Activated T-helper 1 cell treated with anti-CD3 and anti-CD28 coated beads, Interleukin-12 subunit alpha, Interleukin-12 subunit beta, Interleukin-2, Interleukin-4 antibody, amounts not matched to agents 30 ng/mL and 10 ng/mL and 1 ng/mL, durations not matched to agents 14 hours and 24 hours and 36 hours (primary cell): ENCODE results near the gene CCL14. TPM values are rescaled to one million over a fixed set of nuclear protein-coding genes. Genes with fewer than 3 reads are reported as not detected.
"Not testable (repeated sequence)": the region's sequence is repeated elsewhere in the genome, so short reads cannot be mapped to it uniquely, and the experiment has no call there.

Experiments
- DNase-seq: peaks from one replicate; pipeline ENCODE4 v3.0.0; 2021; ENCODE audit warnings: low spot score
- H3K27ac Mint-ChIP-seq: one replicate; pipeline ENCODE4 v1.8.0; 2021; ENCODE audit warnings: mild to moderate bottlenecking, mixed read lengths
- H3K27me3 Mint-ChIP-seq: one replicate; pipeline ENCODE4 v1.8.0; 2022; ENCODE audit warnings: mild to moderate bottlenecking, moderate library complexity, mixed read lengths; ENCODE audit not compliant: insufficient read depth
- H3K36me3 Mint-ChIP-seq: one replicate; pipeline ENCODE4 v1.8.0; 2021; ENCODE audit warnings: low read depth, mixed read lengths
- H3K4me1 Mint-ChIP-seq: one replicate; pipeline ENCODE4 v1.8.0; 2021; ENCODE audit warnings: low read depth, mixed read lengths
- H3K4me3 Mint-ChIP-seq: one replicate; pipeline ENCODE4 v1.8.0; 2021; ENCODE audit warnings: mild to moderate bottlenecking, moderate library complexity, mixed read lengths
- H3K9me3 Mint-ChIP-seq: one replicate; pipeline ENCODE4 v1.8.0; 2021; ENCODE audit warnings: mixed read lengths
- intact Hi-C: fragments of 100-400 bp; cut with micrococcal nuclease; formaldehyde crosslinking; loops from one replicate; pipeline ENCODE4 v1.15.1; 2024
- total RNA-seq: library from RNA; stranded (reverse); gene quantifications from 2 replicates; pipeline ENCODE4 v1.2.3, GENCODE V29; 2022

CCL14 gene
- total RNA-seq, 1 donor from 2014 or later = not detected

GRCh38 chr17:35948092-35948491, 38.4 kb downstream of the CCL14 start:
- intact Hi-C loops = no loop called here
- no peak for DNase-seq
- peaks cover 11% of the 10 kb centered on the region for H3K27me3 Mint-ChIP-seq
- no peak overlapping the region for H3K27ac Mint-ChIP-seq
- H3K36me3 Mint-ChIP-seq = no peaks in the 10 kb centered on the region
- peaks cover 2% of the 10 kb centered on the region for H3K4me1 Mint-ChIP-seq
- H3K4me3 Mint-ChIP-seq = no peak overlapping the region
- no peaks in the 10 kb centered on the region for H3K9me3 Mint-ChIP-seq

- intact Hi-C loops = no loop called here
- H3K27me3 Mint-ChIP-seq = peaks cover 4% of the 10 kb centered on the region
- peaks cover 4% of the 10 kb centered on the region for H3K4me1 Mint-ChIP-seq
Measured at GRCh38 chr17:35947156-35947585, 39.4 kb downstream of the CCL14 start.

DNA sequence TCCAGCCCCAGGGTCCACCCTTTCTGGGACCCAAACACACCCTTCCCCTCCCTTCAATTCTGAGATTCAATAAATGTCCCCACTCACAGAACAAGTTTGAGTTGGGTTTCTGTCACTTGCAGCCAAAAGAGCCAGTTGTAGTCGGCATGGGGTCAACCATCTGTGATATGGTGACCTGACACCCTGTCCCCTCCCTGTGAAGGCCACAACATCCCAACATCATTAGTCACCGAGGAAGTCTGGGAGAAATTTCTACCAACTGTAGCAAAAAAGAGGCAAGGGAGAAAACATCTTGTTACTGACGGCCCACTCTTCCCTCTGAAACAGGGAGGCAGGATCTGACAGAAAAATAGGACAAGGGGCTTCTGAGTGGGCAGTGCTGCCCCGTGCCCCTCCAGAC, 42.4 kb downstream of the CCL14 start:
- no peak overlapping the region for H3K27ac Mint-ChIP-seq
- H3K4me3 Mint-ChIP-seq = no peak overlapping the region
- DNase-seq = no peak
- H3K9me3 Mint-ChIP-seq = peaks cover under 1% of the 10 kb centered on the region
- H3K27me3 Mint-ChIP-seq = peaks cover 6% of the 10 kb centered on the region
- H3K4me1 Mint-ChIP-seq = peaks cover 4% of the 10 kb centered on the region
- intact Hi-C loops = no loop called here
- H3K36me3 Mint-ChIP-seq = no peaks in the 10 kb centered on the region

More at GRCh38 chr17:35947156-35947585, 39.4 kb downstream of the CCL14 start:
- H3K27ac Mint-ChIP-seq = no peak overlapping the region
- no peak overlapping the region for H3K4me3 Mint-ChIP-seq
- peak; percentile 24 for DNase-seq
- no peaks in the 10 kb centered on the region for H3K9me3 Mint-ChIP-seq
- no peaks in the 10 kb centered on the region for H3K36me3 Mint-ChIP-seq

DNA sequence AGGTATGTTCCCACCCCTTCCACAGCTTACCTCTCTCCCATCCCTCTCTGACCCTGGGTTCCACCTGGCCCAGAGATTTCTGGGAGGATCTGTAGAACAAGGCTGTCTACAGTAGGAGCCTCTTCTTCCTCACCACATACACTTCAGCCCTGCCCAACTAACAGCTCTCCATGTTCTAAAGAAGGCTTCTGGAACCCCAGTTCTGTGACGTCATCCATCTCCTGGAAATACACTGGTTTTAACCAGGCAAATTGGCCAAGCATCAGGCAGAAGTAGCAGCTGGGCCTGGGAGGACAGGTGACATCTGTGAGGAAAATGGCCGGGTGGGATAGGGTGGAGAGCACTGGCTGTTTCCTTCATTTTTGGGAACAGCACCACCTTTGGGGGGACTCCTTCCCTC, 43.0 kb downstream of the CCL14 start, which contains the start of gene LYZL6:
Gene LYZL6, minus strand, starts transcription at position 177 of the 400 bp plus-strand sequence. CDS start 4,357 bp downstream, outside the sequence.
- Mint-ChIP-seq H3K36me3 (no peaks in the 10 kb centered on the region), H3K9me3 (peaks cover 5% of the 10 kb centered on the region), H3K27ac (no peak within 1 kb of the TSS), H3K27me3 (peaks cover 11% of the 10 kb centered on the region), H3K4me3 (no peak within 1 kb of the TSS), H3K4me1 (peaks cover 4% of the 10 kb centered on the region)
- DNase-seq = no peak
- intact Hi-C loops = no loop called here

DNA sequence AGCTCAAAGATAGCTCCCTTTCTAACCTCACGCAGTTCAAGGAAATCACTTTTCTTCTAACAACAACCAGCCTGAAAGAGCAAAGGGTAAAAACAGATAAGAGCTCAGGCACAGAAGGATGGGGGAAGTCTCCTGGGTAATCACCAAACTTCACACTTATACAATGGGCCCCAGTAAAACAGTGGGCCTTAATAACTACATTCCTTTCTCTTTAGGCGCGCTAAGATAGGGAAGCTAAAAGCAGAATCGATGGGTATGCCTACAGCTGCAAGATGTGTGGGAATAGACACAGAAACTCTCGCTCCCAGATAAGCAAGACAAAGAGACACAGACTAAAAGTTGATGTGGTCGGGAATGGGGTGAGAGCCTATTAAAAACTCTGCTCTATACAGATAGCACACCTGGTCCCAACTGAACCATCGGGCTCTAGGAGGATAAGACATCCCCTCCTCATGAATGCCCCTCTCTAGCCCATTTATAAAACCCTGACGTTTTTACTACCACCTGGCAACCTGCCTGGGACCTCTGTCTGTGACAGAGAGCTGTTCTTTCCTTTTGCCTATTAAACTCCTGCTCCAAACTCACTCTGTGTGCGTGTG, 43.8 kb downstream of the CCL14 start:
- Mint-ChIP-seq H3K4me1 (peaks cover 4% of the 10 kb centered on the region), H3K27ac (no peak overlapping the region), H3K9me3 (peaks cover 5% of the 10 kb centered on the region), H3K36me3 (no peaks in the 10 kb centered on the region), H3K4me3 (no peak overlapping the region), H3K27me3 (peaks cover 11% of the 10 kb centered on the region)
- DNase-seq = no peak
- intact Hi-C loops = no loop called here

DNA sequence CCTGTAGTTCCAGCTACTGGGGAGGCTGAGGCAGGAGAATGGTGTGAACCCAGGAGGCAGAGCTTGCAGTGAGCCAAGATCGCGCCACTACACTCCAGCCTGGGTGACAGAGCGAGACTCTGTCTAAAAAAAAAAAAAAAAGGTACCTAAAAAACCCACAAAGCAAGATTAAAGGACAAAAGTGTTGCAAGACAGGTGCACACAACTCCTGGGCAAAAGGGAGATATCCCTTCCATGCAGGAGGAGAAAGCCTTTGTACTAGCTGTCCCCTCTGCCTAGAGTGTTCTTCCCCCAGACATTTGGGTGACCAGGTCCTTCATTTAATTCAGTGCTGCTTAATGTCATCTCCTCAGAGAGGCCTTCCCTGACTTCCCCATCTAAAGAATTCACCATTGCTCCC, 48.0 kb downstream of the CCL14 start:
- H3K36me3 Mint-ChIP-seq, DNase-seq, intact Hi-C loops, H3K9me3 Mint-ChIP-seq, H3K4me1 Mint-ChIP-seq, H3K4me3 Mint-ChIP-seq, H3K27ac Mint-ChIP-seq: not testable (repeated sequence)
- peaks cover 24% of the 10 kb centered on the region for H3K27me3 Mint-ChIP-seq

DNA sequence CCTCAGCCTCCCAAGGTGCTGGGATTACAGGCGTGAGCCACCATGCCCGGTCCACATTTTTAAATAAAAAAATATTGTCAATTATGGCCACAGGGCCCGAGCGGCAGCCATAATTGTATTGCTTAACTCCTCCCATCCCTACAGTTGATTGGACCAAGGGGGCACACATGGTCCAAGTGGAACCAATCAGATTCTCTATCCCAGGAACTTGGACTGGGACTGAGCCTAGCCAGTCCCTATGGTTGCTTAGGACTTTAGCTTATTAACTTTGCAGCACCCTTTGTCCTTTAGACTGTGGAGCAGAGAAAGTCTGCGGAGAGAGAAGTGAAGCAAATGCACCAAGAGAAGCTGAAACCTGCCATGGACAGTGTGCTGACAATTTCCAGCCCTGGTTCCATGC, 50.5 kb downstream of the CCL14 start:
- peaks cover 22% of the 10 kb centered on the region for H3K27me3 Mint-ChIP-seq
- intact Hi-C loops = no loop called here
- no peak overlapping the region for H3K27ac Mint-ChIP-seq
- no peaks in the 10 kb centered on the region for H3K36me3 Mint-ChIP-seq
- H3K4me1 Mint-ChIP-seq = peaks cover 6% of the 10 kb centered on the region
- H3K4me3 Mint-ChIP-seq = no peak overlapping the region
- DNase-seq = no peak
- H3K9me3 Mint-ChIP-seq = peaks cover 5% of the 10 kb centered on the region

DNA sequence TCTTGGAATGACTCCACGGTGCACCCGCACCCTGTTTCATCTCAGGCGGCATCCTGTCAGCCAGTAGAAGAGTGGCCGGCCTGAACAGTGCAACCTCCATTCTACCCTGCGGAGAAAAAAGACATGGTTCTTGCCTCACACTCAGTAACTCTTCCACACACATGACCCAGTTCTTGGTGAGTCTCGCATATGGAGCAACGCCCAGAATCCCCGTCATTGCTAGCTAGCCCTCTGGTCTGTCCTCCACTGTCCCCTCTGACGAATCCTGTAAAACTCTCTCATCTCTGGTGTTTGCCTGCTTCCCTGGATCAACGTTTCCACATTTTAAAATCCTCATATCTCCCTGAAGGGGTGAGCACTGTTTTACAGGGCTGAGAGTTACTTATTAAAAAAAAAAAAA, 51.8 kb downstream of the CCL14 start:
- peaks cover 19% of the 10 kb centered on the region for H3K4me1 Mint-ChIP-seq
- DNase-seq = no peak
- peaks cover 5% of the 10 kb centered on the region for H3K9me3 Mint-ChIP-seq
- no peaks in the 10 kb centered on the region for H3K36me3 Mint-ChIP-seq
- H3K27me3 Mint-ChIP-seq = peaks cover 24% of the 10 kb centered on the region
- H3K27ac Mint-ChIP-seq = no peak overlapping the region
- intact Hi-C loops = no loop called here
- no peak overlapping the region for H3K4me3 Mint-ChIP-seq

Other genes with a start within 250 kb of the CCL14 start
- gene GAS2L2, start 233.5 kb downstream of the CCL14 start, total RNA-seq = 0.08 TPM in 1 of 2 replicates, not detected in the other
- gene C17orf50, start 225.8 kb downstream of the CCL14 start, total RNA-seq = not detected in 2 replicates
- not detected in 2 replicates for gene MMP28, start 191.1 kb downstream of the CCL14 start, total RNA-seq
- 311 and 322 TPM in 2 replicates for gene TAF15, start 177.2 kb downstream of the CCL14 start, total RNA-seq
- gene HEATR9, start 117.8 kb downstream of the CCL14 start, total RNA-seq = 0.13 TPM in 1 of 2 replicates, not detected in the other
- 25.4 and 30.2 TPM in 2 replicates for gene CCL5, start 106.4 kb downstream of the CCL14 start, total RNA-seq
- gene RDM1, start 56.0 kb downstream of the CCL14 start, total RNA-seq = 1.7 and 2.3 TPM in 2 replicates
- not detected in 2 replicates for gene LYZL6, start 43.0 kb downstream of the CCL14 start, total RNA-seq
- gene CCL16, start 5.2 kb downstream of the CCL14 start, total RNA-seq = not detected in 2 replicates
- not detected in 2 replicates for gene CCL15, start 14.8 kb upstream of the CCL14 start, total RNA-seq
- not detected in 2 replicates for gene CCL23, start 31.2 kb upstream of the CCL14 start, total RNA-seq
- gene CCL18, start 77.5 kb upstream of the CCL14 start, total RNA-seq = not detected in 2 replicates
- gene CCL3, start 103.4 kb upstream of the CCL14 start, total RNA-seq = 1,244 and 1,261 TPM in 2 replicates
- gene CCL4, start 117.1 kb upstream of the CCL14 start, total RNA-seq = 1,230 and 1,243 TPM in 2 replicates
- 7.1 and 9.1 TPM in 2 replicates for gene TBC1D3B, start 189.9 kb upstream of the CCL14 start, total RNA-seq
- gene CCL3L1, start 210.0 kb upstream of the CCL14 start, total RNA-seq = 15.8 and 21.2 TPM in 2 replicates
- 46.9 and 48.4 TPM in 2 replicates for gene CCL4L2, start 224.3 kb upstream of the CCL14 start, total RNA-seq